Caco-2 (cell line): ENCODE data around the gene XPC. TPM values are rescaled to one million over a fixed set of nuclear protein-coding genes. Genes with fewer than 3 reads are reported as not detected.

ENCODE experiments used
- BruUV-seq: library from RNA; stranded (reverse); fragments of 400-500 nt; replicated peaks from 2 replicates; lab custom pipeline; 2021; lab: Mats Ljungman, UMichigan
- CTCF ChIA-PET: fragments of 300-600 bp; sonication (Branson Sonifier 250); formaldehyde crosslinking; loops from one replicate; lab custom pipeline; 2022; ENCODE audit warnings: antibody characterized with exemption; lab: Charles Lee
- POLR2A ChIA-PET: fragments of 300-600 bp; sonication (Branson Sonifier 250); formaldehyde crosslinking; loops from one replicate; lab custom pipeline; 2022; ENCODE audit warnings: antibody characterized with exemption; lab: Charles Lee
- DNase-seq, 2 experiments: peaks; one replicate each; pipeline versions ENCODE4 v3.0.0 to v3.0.0-alpha.2; 2020 to 2022
- H3K27me3 ChIP-seq: replicated peaks from 2 replicates; pipeline ENCODE4 v1.6.0; 2011; ENCODE audit warnings: low read length; ENCODE audit not compliant: control insufficient read depth, insufficient read depth
- H3K36me3 ChIP-seq: 2 replicates; pipeline ENCODE4 v1.5.1; 2011; ENCODE audit warnings: low read length; ENCODE audit not compliant: control insufficient read depth, insufficient read depth
- H3K4me1 ChIP-seq: fragments of 250-450 bp; sonication (Bioruptor Pico); 2 replicates; pipeline ENCODE4 v1.5.1; 2020; ENCODE audit warnings: mild to moderate bottlenecking
- H3K4me3 ChIP-seq: 2 replicates; pipeline ENCODE4 v1.5.1; 2011; ENCODE audit warnings: low read depth, mild to moderate bottlenecking, control low read depth, low read length
- H3K9me3 ChIP-seq: fragments of 250-450 bp; sonication (Bioruptor Pico); 2 replicates; pipeline ENCODE4 v1.5.1; 2020; ENCODE audit warnings: mild to moderate bottlenecking, moderate library complexity
- H3K27ac Mint-ChIP-seq: one replicate; pipeline ENCODE4 v1.8.0; 2022; ENCODE audit warnings: mixed read lengths; ENCODE audit not compliant: unreplicated experiment
- H3K27me3 Mint-ChIP-seq: one replicate; pipeline ENCODE4 v1.8.0; 2022; ENCODE audit warnings: mixed read lengths; ENCODE audit not compliant: insufficient read depth, unreplicated experiment
- H3K36me3 Mint-ChIP-seq: one replicate; pipeline ENCODE4 v1.8.0; 2022; ENCODE audit warnings: mild to moderate bottlenecking, mixed read lengths; ENCODE audit not compliant: insufficient read depth, unreplicated experiment
- H3K4me1 Mint-ChIP-seq: one replicate; pipeline ENCODE4 v1.8.0; 2022; ENCODE audit warnings: low read depth, mixed read lengths; ENCODE audit not compliant: unreplicated experiment
- H3K4me3 Mint-ChIP-seq: one replicate; pipeline ENCODE4 v1.8.0; 2022; ENCODE audit warnings: mild to moderate bottlenecking, moderate library complexity, mixed read lengths; ENCODE audit not compliant: unreplicated experiment
- H3K9me3 Mint-ChIP-seq: one replicate; pipeline ENCODE4 v1.8.0; 2022; ENCODE audit warnings: mixed read lengths; ENCODE audit not compliant: unreplicated experiment
- intact Hi-C: fragments of 100-400 bp; cut with micrococcal nuclease; formaldehyde crosslinking; loops from one replicate; pipeline ENCODE4 v1.10.0; 2022; ENCODE audit not compliant: unreplicated experiment
- total RNA-seq: library from RNA; stranded (reverse); gene quantifications from 2 replicates; pipeline ENCODE4 v1.2.3, GENCODE V29; 2022
- TF ChIP-seq, protein P1 (sequence below), 2 experiments: fragments of 200-600 bp in 1 of 2; IDR thresholded peaks; 1 replicate in 1 of 2; 2 replicates in 1 of 2; pipeline versions ENCODE4 v1.5.1 to v1.8.0; 2011 to 2022; ENCODE audit warnings: antibody characterized with exemption in 1 of 2, control low read depth in 1 of 2, inconsistent platforms in 1 of 2, low read depth in 1 of 2, low read length in 1 of 2, mild to moderate bottlenecking in 1 of 2, moderate library complexity in 1 of 2; ENCODE audit not compliant: insufficient read depth in 1 of 2, severe bottlenecking in 1 of 2, unreplicated experiment in 1 of 2

Gene XPC
- total RNA-seq, 1 experiment from 2014 or later: 31.0 TPM

DNA sequence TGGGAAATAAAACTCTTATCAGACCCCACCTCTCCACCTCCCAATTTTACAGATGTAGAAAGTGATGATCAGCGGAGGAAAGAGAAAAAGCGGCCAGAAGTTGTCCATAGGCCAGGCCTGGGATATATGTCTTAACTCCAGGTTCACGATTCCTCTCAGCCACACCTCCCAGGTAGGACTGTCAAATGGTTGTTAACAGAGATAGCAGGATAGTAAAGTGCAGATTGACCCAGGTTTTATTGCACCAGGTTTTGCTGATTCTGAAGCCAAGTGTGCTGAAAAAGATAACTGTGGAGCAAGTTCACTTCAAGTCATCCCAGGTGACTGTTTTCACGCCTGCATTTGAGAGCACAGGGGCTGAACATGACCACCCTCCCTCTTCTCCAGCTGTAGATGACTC lies 36.4 kb upstream of the XPC start:
- intact Hi-C loops: no loop called here
- Mint-ChIP-seq H3K4me1 (peaks cover 33% of the 10 kb centered on the region), H3K36me3 (no peaks in the 10 kb centered on the region), H3K9me3 (peaks cover 2% of the 10 kb centered on the region), H3K27me3 (no peaks in the 10 kb centered on the region), H3K27ac (no peak overlapping the region), H3K4me3 (no peak overlapping the region)
- no peaks in the 10 kb centered on the region for H3K36me3 ChIP-seq
- POLR2A ChIA-PET: no interaction called here
- TF ChIP-seq, protein P1, sequence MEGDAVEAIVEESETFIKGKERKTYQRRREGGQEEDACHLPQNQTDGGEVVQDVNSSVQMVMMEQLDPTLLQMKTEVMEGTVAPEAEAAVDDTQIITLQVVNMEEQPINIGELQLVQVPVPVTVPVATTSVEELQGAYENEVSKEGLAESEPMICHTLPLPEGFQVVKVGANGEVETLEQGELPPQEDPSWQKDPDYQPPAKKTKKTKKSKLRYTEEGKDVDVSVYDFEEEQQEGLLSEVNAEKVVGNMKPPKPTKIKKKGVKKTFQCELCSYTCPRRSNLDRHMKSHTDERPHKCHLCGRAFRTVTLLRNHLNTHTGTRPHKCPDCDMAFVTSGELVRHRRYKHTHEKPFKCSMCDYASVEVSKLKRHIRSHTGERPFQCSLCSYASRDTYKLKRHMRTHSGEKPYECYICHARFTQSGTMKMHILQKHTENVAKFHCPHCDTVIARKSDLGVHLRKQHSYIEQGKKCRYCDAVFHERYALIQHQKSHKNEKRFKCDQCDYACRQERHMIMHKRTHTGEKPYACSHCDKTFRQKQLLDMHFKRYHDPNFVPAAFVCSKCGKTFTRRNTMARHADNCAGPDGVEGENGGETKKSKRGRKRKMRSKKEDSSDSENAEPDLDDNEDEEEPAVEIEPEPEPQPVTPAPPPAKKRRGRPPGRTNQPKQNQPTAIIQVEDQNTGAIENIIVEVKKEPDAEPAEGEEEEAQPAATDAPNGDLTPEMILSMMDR (IDR thresholded peaks at IDR 0.05; ENCODE audit: insufficient read depth in 1 of 2, low read depth in 1 of 2, low read length in 1 of 2, severe bottlenecking in 1 of 2, unreplicated experiment in 1 of 2): no peak
- BruUV-seq: no TSS peak
- H3K4me3 ChIP-seq: no peak overlapping the region
- no peaks in the 10 kb centered on the region for H3K27me3 ChIP-seq
- CTCF ChIA-PET: interaction anchor here (0.5 kb wide), 1 partner anchor 735 kb away, joined by 3 read pairs; the partner anchor contains the start of gene HDAC11
- peaks cover 42% of the 10 kb centered on the region for H3K4me1 ChIP-seq
- H3K9me3 ChIP-seq: no peaks in the 10 kb centered on the region
- DNase-seq: no peak

GRCh38 chr3:14213066-14213774 lies 34.8 kb upstream of the XPC start:
- CTCF ChIA-PET: interaction anchor here (3.8 kb wide), 1 partner anchor 10 kb away, joined by 22 read pairs; no protein-coding TSS in a partner anchor
- DNase-seq: no peak
- Mint-ChIP-seq H3K36me3 (no peaks in the 10 kb centered on the region), H3K4me3 (no peak overlapping the region), H3K4me1 (peaks cover 48% of the 10 kb centered on the region), H3K27ac (no peak overlapping the region), H3K9me3 (no peaks in the 10 kb centered on the region), H3K27me3 (no peaks in the 10 kb centered on the region)
- Histone ChIP-seq H3K4me3 (no peak overlapping the region), H3K9me3 (no peaks in the 10 kb centered on the region), H3K4me1 (peaks cover 57% of the 10 kb centered on the region), H3K36me3 (no peaks in the 10 kb centered on the region), H3K27me3 (no peaks in the 10 kb centered on the region)
- intact Hi-C loops: no loop called here
- POLR2A ChIA-PET: interaction anchor here (0.6 to 1.5 kb wide), 2 partner anchors 15 to 35 kb away, joined by 4 read pairs; partner anchors contain the start of genes LSM3 and XPC
- TF ChIP-seq, protein P1 (IDR thresholded peaks at IDR 0.05; ENCODE audit: insufficient read depth in 1 of 2, low read depth in 1 of 2, low read length in 1 of 2, severe bottlenecking in 1 of 2, unreplicated experiment in 1 of 2): no peak
- no TSS peak for BruUV-seq

DNA sequence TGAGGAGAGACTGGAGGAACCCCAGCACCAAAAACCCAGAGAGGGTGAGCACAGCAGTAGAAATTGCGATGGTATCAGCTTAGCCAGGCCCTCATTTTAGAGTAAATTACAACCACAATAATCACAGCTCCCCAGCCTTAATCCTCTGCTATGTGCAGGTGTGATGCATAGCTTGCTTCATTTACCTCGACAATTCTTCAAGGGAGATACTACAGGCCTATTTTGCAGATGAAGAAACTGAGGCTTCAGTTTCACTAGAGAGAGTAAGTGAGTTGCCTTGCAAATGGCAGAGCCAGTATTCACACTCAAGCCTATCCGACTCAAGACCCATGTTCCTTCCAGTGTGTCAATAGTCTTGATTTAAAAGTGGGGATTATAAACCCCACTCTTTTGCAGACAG lies 33.6 kb upstream of the XPC start:
- no TSS peak for BruUV-seq
- H3K27me3 Mint-ChIP-seq: no peaks in the 10 kb centered on the region
- intact Hi-C loops: no loop called here
- peak overlapping the region; percentile 10 for H3K27ac Mint-ChIP-seq
- H3K4me1 ChIP-seq: peaks cover 69% of the 10 kb centered on the region
- DNase-seq: no peak
- H3K4me3 ChIP-seq: no peak overlapping the region
- ChIA-PET POLR2A (interaction anchor here (1.5 kb wide), 1 partner anchor 33 kb away, joined by 4 read pairs; the partner anchor contains the start of genes LSM3 and XPC), CTCF (interaction anchor here (3.8 kb wide), 1 partner anchor 8 kb away, joined by 22 read pairs; no protein-coding TSS in a partner anchor)
- H3K4me3 Mint-ChIP-seq: no peak overlapping the region
- H3K36me3 Mint-ChIP-seq: no peaks in the 10 kb centered on the region
- TF ChIP-seq, protein P1 (IDR thresholded peaks at IDR 0.05; ENCODE audit: insufficient read depth in 1 of 2, low read depth in 1 of 2, low read length in 1 of 2, severe bottlenecking in 1 of 2, unreplicated experiment in 1 of 2): no peak
- H3K27me3 ChIP-seq: no peaks in the 10 kb centered on the region
- peaks cover 58% of the 10 kb centered on the region for H3K4me1 Mint-ChIP-seq
- no peaks in the 10 kb centered on the region for H3K9me3 ChIP-seq
- no peaks in the 10 kb centered on the region for H3K9me3 Mint-ChIP-seq
- no peaks in the 10 kb centered on the region for H3K36me3 ChIP-seq
